GM19043 (cell line): ENCODE data around the gene ARHGAP10.
"Not testable (repeated sequence)": the region's sequence is repeated elsewhere in the genome, so short reads cannot be mapped to it uniquely, and the experiment has no call there.

Experiments
- ATAC-seq: cut with Tn5 transposase; IDR thresholded peaks from one replicate; pipeline ENCODE4 v1.9.1; 2021; ENCODE audit warnings: low read depth; ENCODE audit not compliant: unreplicated experiment

The ARHGAP10 gene

GRCh38 chr4:148075438-148075837 is 343.6 kb downstream of the ARHGAP10 start:
- no peak for ATAC-seq

- no peak for ATAC-seq
Observed at GRCh38 chr4:148076964-148077363, 345.1 kb downstream of the ARHGAP10 start.

GRCh38 chr4:148077581-148077980 is 345.7 kb downstream of the ARHGAP10 start:
- ATAC-seq, result no peak

- no peak for ATAC-seq
Observed at GRCh38 chr4:148078061-148078460, 346.2 kb downstream of the ARHGAP10 start.

- no peak for ATAC-seq
Observed at GRCh38 chr4:148079961-148080360, 348.1 kb downstream of the ARHGAP10 start.

- ATAC-seq, result no peak
Observed at GRCh38 chr4:148081267-148081666, 349.4 kb downstream of the ARHGAP10 start.

GRCh38 chr4:148081745-148082144 is 349.9 kb downstream of the ARHGAP10 start:
- no peak for ATAC-seq

- not testable (repeated sequence) for ATAC-seq
Observed at GRCh38 chr4:148083073-148083472, 351.2 kb downstream of the ARHGAP10 start.

GRCh38 chr4:148089624-148090023 is 357.7 kb downstream of the ARHGAP10 start:
- ATAC-seq, result no peak

- ATAC-seq, result no peak
Observed at GRCh38 chr4:148090029-148090428, 358.1 kb downstream of the ARHGAP10 start.

- ATAC-seq, result no peak
Observed at GRCh38 chr4:148090503-148091476, 358.9 kb downstream of the ARHGAP10 start.

GRCh38 chr4:148091896-148092295 is 360.0 kb downstream of the ARHGAP10 start:
- ATAC-seq, result no peak

GRCh38 chr4:148092316-148093014 is 360.6 kb downstream of the ARHGAP10 start:
- no peak for ATAC-seq

- no peak for ATAC-seq
Observed at GRCh38 chr4:148093065-148093464, 361.2 kb downstream of the ARHGAP10 start.

- ATAC-seq, result no peak
Observed at GRCh38 chr4:148094149-148094548, 362.3 kb downstream of the ARHGAP10 start.

GRCh38 chr4:148095346-148095923 is 363.5 kb downstream of the ARHGAP10 start:
- ATAC-seq, result no peak

GRCh38 chr4:148097801-148098200 is 365.9 kb downstream of the ARHGAP10 start:
- no peak for ATAC-seq

- ATAC-seq, result no peak
Observed at GRCh38 chr4:148101235-148101634, 369.3 kb downstream of the ARHGAP10 start.

- ATAC-seq, result no peak
Observed at GRCh38 chr4:148101790-148102189, 369.9 kb downstream of the ARHGAP10 start.

GRCh38 chr4:148103597-148104355 is 371.9 kb downstream of the ARHGAP10 start:
- no peak for ATAC-seq
